GM23248 (cell line): ENCODE measurements around the gene CFHR5. TPM values are rescaled to one million over a fixed set of nuclear protein-coding genes. Genes with fewer than 3 reads are reported as not detected.

Source experiments
- DNase-seq: peaks from one replicate; pipeline ENCODE4 v3.0.0-alpha.2; 2015
- H2AFZ ChIP-seq: fragments of 200-600 bp; sonication (generic); 2 replicates; pipeline ENCODE4 v1.6.1; 2016; ENCODE audit warnings: antibody characterized with exemption
- H3F3A ChIP-seq: fragments of 200-600 bp; sonication (generic); 2 replicates; pipeline ENCODE4 v1.6.1; 2016; ENCODE audit warnings: mild to moderate bottlenecking, antibody characterized with exemption, mixed run types; ENCODE audit not compliant: insufficient read depth
- H3K27ac ChIP-seq: fragments of 200-600 bp; sonication (generic); 2 replicates; pipeline ENCODE4 v1.5.1; 2016; ENCODE audit warnings: mild to moderate bottlenecking
- H3K27me3 ChIP-seq: fragments of 200-600 bp; sonication (generic); replicated peaks from 2 replicates; pipeline ENCODE4 v1.6.1; 2016; ENCODE audit warnings: mild to moderate bottlenecking; ENCODE audit not compliant: insufficient read depth
- H3K36me3 ChIP-seq: fragments of 200-600 bp; sonication (generic); 2 replicates; pipeline ENCODE4 v1.6.1; 2016; ENCODE audit warnings: low read depth, mild to moderate bottlenecking
- H3K4me1 ChIP-seq: fragments of 200-600 bp; sonication (generic); 2 replicates; pipeline ENCODE4 v1.6.1; 2016; ENCODE audit warnings: mild to moderate bottlenecking; ENCODE audit not compliant: insufficient read depth
- H3K4me2 ChIP-seq: fragments of 200-600 bp; sonication (generic); one replicate; pipeline ENCODE4 v1.6.1; 2016; ENCODE audit warnings: mild to moderate bottlenecking; ENCODE audit not compliant: unreplicated experiment
- H3K4me3 ChIP-seq: fragments of 200-600 bp; sonication (generic); 2 replicates; pipeline ENCODE4 v1.5.1; 2016; ENCODE audit warnings: mild to moderate bottlenecking
- H3K79me2 ChIP-seq: fragments of 200-600 bp; sonication (generic); 2 replicates; pipeline ENCODE4 v1.6.1; 2016; ENCODE audit warnings: mild to moderate bottlenecking; ENCODE audit not compliant: insufficient read depth
- H3K9ac ChIP-seq: fragments of 200-600 bp; sonication (generic); 2 replicates; pipeline ENCODE4 v1.6.1; 2016; ENCODE audit warnings: mild to moderate bottlenecking
- H3K9me2 ChIP-seq: fragments of 200-600 bp; sonication (generic); 2 replicates; pipeline ENCODE4 v1.6.1; 2016; ENCODE audit warnings: mixed run types, mild to moderate bottlenecking, moderate library complexity; ENCODE audit not compliant: insufficient read depth
- H3K9me3 ChIP-seq: fragments of 200-600 bp; sonication (generic); one replicate; pipeline ENCODE4 v1.6.1; 2017; ENCODE audit warnings: low read depth
- H4K20me1 ChIP-seq: fragments of 200-600 bp; sonication (generic); 2 replicates; pipeline ENCODE4 v1.6.0; 2016; ENCODE audit not compliant: insufficient read depth
- EZH2 ChIP-seq: fragments of 200-600 bp; sonication (generic); IDR thresholded peaks from 2 replicates; pipeline ENCODE4 v1.6.1; 2018; ENCODE audit warnings: antibody characterized with exemption, mild to moderate bottlenecking; ENCODE audit not compliant: insufficient read depth, poor library complexity, severe bottlenecking
- EZH2phosphoT487 ChIP-seq: fragments of 200-600 bp; sonication (generic); IDR thresholded peaks from 2 replicates; pipeline ENCODE4 v1.6.1; 2018; ENCODE audit warnings: antibody characterized with exemption, moderate library complexity, mild to moderate bottlenecking, low read depth; ENCODE audit not compliant: insufficient read depth
- WGBS, 2 experiments: methylation state at CpG; one replicate each; pipeline ENCODE4 v1.1.6; 2015 to 2017; ENCODE audit warnings: low lambda C conversion rate in 2 of 2, low coverage in 1 of 2; ENCODE audit errors: missing lambda C conversion rate in 2 of 2; 5-methylcytosine and 5-hydroxymethylcytosine counted together
- in situ Hi-C: fragments of 300-500 bp; cut with MboI; formaldehyde crosslinking; loops from 2 replicates; pipeline ENCODE4 v1.15.0; 2020
- polyA plus RNA-seq: library from polyadenylated mRNA; unstranded; fragments of >200 nt; fragmentation: Nextera tagmentation; extraction: Ambion mirVana; gene quantifications from 2 replicates; pipeline ENCODE4 v1.2.1, GENCODE V29; 2016
- total RNA-seq: library from RNA; depleted of rRNA; stranded (reverse); fragments of >200 nt; shearing (Covaris generic); gene quantifications from 2 replicates; pipeline ENCODE4 v1.2.3, GENCODE V29; 2014

The CFHR5 gene
- total and polyA plus RNA-seq, 2 experiments from 2014 or later: not detected

GRCh38 chr1:196951711-196952394 is 25.5 kb upstream of the CFHR5 start:
- Histone ChIP-seq H3K4me3 (no peak overlapping the region), H3K9me2 (no peaks in the 10 kb centered on the region), H3K9me3 (no peaks in the 10 kb centered on the region), H3K4me1 (no peaks in the 10 kb centered on the region), H3K9ac (no peak overlapping the region), H3K79me2 (no peaks in the 10 kb centered on the region), H3K36me3 (no peaks in the 10 kb centered on the region), H3K27me3 (no peaks in the 10 kb centered on the region), H3K27ac (no peak overlapping the region), H2AFZ (no peak overlapping the region), H4K20me1 (no peaks in the 10 kb centered on the region), H3F3A (no peaks in the 10 kb centered on the region), H3K4me2 (no peak overlapping the region)
- TF ChIP-seq EZH2phosphoT487 (no peak), EZH2 (no peak)
- in situ Hi-C loops: no loop called here
- 8 to 11% methylated on average over 2 of the region's 2 CpGs for WGBS, 2 experiments
- DNase-seq: peak; percentile 3

- no peak for TF ChIP-seq EZH2
- TF ChIP-seq EZH2phosphoT487: no peak
- Histone ChIP-seq H4K20me1 (no peaks in the 10 kb centered on the region), H3K27me3 (no peaks in the 10 kb centered on the region), H3K9me3 (no peaks in the 10 kb centered on the region), H3K79me2 (no peaks in the 10 kb centered on the region), H3K36me3 (no peaks in the 10 kb centered on the region), H3K9me2 (no peaks in the 10 kb centered on the region), H3K9ac (no peak overlapping the region), H3K4me3 (no peak overlapping the region), H3K4me1 (no peaks in the 10 kb centered on the region), H3K4me2 (no peak overlapping the region), H3K27ac (no peak overlapping the region), H2AFZ (no peak overlapping the region), H3F3A (no peaks in the 10 kb centered on the region)
- no peak for DNase-seq
- in situ Hi-C loops: no loop called here
- 12 to 24% methylated on average over 2 of the region's 2 CpGs for WGBS, 2 experiments
Measured at GRCh38 chr1:196954778-196955177, 22.6 kb upstream of the CFHR5 start.

- in situ Hi-C loops: no loop called here
- TF ChIP-seq EZH2phosphoT487 (no peak), EZH2 (no peak)
Measured at GRCh38 chr1:196955926-196956325, 21.4 kb upstream of the CFHR5 start.

GRCh38 chr1:196960854-196961253 is 16.5 kb upstream of the CFHR5 start:
- no peak for DNase-seq
- Histone ChIP-seq H3K36me3 (no peaks in the 10 kb centered on the region), H3K9me2 (no peaks in the 10 kb centered on the region), H3K4me2 (no peak overlapping the region), H3K4me3 (no peak overlapping the region), H3K27me3 (no peaks in the 10 kb centered on the region), H4K20me1 (no peaks in the 10 kb centered on the region), H3F3A (no peaks in the 10 kb centered on the region), H3K4me1 (no peaks in the 10 kb centered on the region), H3K27ac (no peak overlapping the region), H3K9me3 (no peaks in the 10 kb centered on the region), H3K79me2 (no peaks in the 10 kb centered on the region), H2AFZ (no peak overlapping the region), H3K9ac (no peak overlapping the region)
- in situ Hi-C loops: no loop called here
- TF ChIP-seq EZH2phosphoT487 (no peak), EZH2 (no peak)
- WGBS, 2 experiments: 13 to 15% methylated on average over 3 of the region's 3 CpGs

More at GRCh38 chr1:196955926-196956325, 21.4 kb upstream of the CFHR5 start:
- Histone ChIP-seq H3K36me3 (no peaks in the 10 kb centered on the region), H3K27me3 (no peaks in the 10 kb centered on the region), H3K4me1 (no peaks in the 10 kb centered on the region), H4K20me1 (no peaks in the 10 kb centered on the region), H2AFZ (no peak overlapping the region), H3K9me3 (no peaks in the 10 kb centered on the region), H3K79me2 (no peaks in the 10 kb centered on the region), H3K9me2 (no peaks in the 10 kb centered on the region), H3K4me3 (no peak overlapping the region), H3F3A (no peaks in the 10 kb centered on the region), H3K9ac (no peak overlapping the region), H3K27ac (no peak overlapping the region), H3K4me2 (no peak overlapping the region)
- 27 to 39% methylated on average over 1 of the region's 1 CpG for WGBS, 2 experiments
- DNase-seq: no peak
